ENCODE measurements around the gene GALNT2. TPM values are rescaled to one million over a fixed set of nuclear protein-coding genes. Genes with fewer than 3 reads are reported as not detected.

GALNT2 gene
- polyA plus RNA-seq, 1 of the 3 experiments (the other 2 are of a cell fraction), result 118 TPM

DNA sequence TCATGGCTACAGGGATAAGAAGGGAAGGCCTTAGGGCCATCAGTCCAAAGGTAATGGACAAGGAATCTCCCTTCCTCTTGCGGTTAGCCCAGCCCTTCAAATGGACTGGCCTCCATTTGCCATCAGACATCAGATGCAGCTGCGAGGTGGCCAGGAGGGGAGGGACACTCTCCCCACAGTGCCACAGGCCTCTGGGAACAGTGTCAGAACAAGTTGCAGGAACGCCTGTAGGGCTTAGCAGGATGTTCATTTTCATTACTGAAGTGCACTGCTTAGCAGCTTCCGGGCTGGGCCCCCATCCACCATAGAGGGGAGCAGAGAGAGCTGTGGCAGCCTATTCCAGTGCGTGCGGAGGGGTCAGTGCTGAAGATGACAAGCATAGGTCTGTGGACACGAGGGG lies 127.5 kb downstream of the GALNT2 start:
- Histone ChIP-seq H3K27ac (ENCODE audit: low read depth in 2 of 2, low read length in 1 of 2) (peak overlapping the region in 1 of 2 experiments; percentile 30; a peak in 1 of 4 replicates), H3K9me3 (no peaks in the 10 kb centered on the region), H3K4me3 (ENCODE audit: low read depth in 2 of 2, low read length in 1 of 2) (no peak overlapping the region), H2AFZ (ENCODE audit: low read depth) (no peak overlapping the region), H3K9ac (no peak overlapping the region), H3K4me2 (no peak overlapping the region), H3K27me3 (ENCODE audit: insufficient read depth) (no peaks in the 10 kb centered on the region), H3F3A (replicated peaks; ENCODE audit: insufficient read depth) (no peaks in the 10 kb centered on the region), H3K9me2 (no peaks in the 10 kb centered on the region), H3K36me3 (replicated peaks in 1 of 2; ENCODE audit: control insufficient read depth in 1 of 2, insufficient read depth in 2 of 2, low read length in 1 of 2) (peaks cover 0 to 5% of the 10 kb centered on the region in 2 experiments), H4K20me1 (ENCODE audit: insufficient read depth) (peaks cover 23% of the 10 kb centered on the region), H3K4me1 (ENCODE audit: control insufficient read depth in 1 of 2, insufficient read depth in 2 of 2, low read depth in 1 of 2, low read length in 1 of 2) (peaks cover 0 to 32% of the 10 kb centered on the region in 2 experiments; a peak in 2 of 4 replicates), H3K79me2 (ENCODE audit: insufficient read depth) (peaks cover 27% of the 10 kb centered on the region; the same call in 1 of the 2 replicates)
- DNase-seq, result peak; percentile 53
- CTCF ChIA-PET, result interaction anchor here (0.5 kb wide), 1 partner anchor 562 kb away, joined by 3 read pairs; no protein-coding TSS in a partner anchor
- POLR2A ChIA-PET, result no interaction called here
- TF ChIP-seq, protein P1, sequence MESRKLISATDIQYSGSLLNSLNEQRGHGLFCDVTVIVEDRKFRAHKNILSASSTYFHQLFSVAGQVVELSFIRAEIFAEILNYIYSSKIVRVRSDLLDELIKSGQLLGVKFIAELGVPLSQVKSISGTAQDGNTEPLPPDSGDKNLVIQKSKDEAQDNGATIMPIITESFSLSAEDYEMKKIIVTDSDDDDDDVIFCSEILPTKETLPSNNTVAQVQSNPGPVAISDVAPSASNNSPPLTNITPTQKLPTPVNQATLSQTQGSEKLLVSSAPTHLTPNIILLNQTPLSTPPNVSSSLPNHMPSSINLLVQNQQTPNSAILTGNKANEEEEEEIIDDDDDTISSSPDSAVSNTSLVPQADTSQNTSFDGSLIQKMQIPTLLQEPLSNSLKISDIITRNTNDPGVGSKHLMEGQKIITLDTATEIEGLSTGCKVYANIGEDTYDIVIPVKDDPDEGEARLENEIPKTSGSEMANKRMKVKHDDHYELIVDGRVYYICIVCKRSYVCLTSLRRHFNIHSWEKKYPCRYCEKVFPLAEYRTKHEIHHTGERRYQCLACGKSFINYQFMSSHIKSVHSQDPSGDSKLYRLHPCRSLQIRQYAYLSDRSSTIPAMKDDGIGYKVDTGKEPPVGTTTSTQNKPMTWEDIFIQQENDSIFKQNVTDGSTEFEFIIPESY (IDR thresholded peaks at IDR 0.05; ENCODE audit: borderline replicate concordance, low read depth), result no peak
- no peak for TF ChIP-seq TCF12 (IDR thresholded peaks at IDR 0.05)
- no peak for TF ChIP-seq SIN3A (IDR thresholded peaks at IDR 0.05; ENCODE audit: borderline replicate concordance, low read depth, low read length)
- no peak for TF ChIP-seq RAD21 (IDR thresholded peaks at IDR 0.05; ENCODE audit: low read length)
- TF ChIP-seq RFX5 (IDR thresholded peaks at IDR 0.05; ENCODE audit: low read length), result no peak
- TF ChIP-seq RXRA (IDR thresholded peaks at IDR 0.05; ENCODE audit: borderline replicate concordance, low read depth), result no peak
- TF ChIP-seq NRF1 (IDR thresholded peaks at IDR 0.05; ENCODE audit: low read depth, low read length), result no peak
- no peak for TF ChIP-seq ELF1 (IDR thresholded peaks at IDR 0.05)
- TF ChIP-seq EP300 (IDR thresholded peaks at IDR 0.05; ENCODE audit: borderline replicate concordance in 1 of 2, low read depth in 1 of 2, low read length in 1 of 2), result no peak
- no peak for TF ChIP-seq FOXJ3 (CRISPR knock-in tag; IDR thresholded peaks at IDR 0.05)
- no peak for TF ChIP-seq TAF1 (IDR thresholded peaks at IDR 0.05; ENCODE audit: borderline replicate concordance, low read depth, low read length)
- TF ChIP-seq GATA2 (CRISPR knock-in tag; IDR thresholded peaks at IDR 0.05), result no peak
- TF ChIP-seq FOSL2 (IDR thresholded peaks at IDR 0.05; ENCODE audit: borderline replicate concordance, low read depth), result no peak
- TF ChIP-seq, protein P2, sequence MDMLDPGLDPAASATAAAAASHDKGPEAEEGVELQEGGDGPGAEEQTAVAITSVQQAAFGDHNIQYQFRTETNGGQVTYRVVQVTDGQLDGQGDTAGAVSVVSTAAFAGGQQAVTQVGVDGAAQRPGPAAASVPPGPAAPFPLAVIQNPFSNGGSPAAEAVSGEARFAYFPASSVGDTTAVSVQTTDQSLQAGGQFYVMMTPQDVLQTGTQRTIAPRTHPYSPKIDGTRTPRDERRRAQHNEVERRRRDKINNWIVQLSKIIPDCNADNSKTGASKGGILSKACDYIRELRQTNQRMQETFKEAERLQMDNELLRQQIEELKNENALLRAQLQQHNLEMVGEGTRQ (IDR thresholded peaks at IDR 0.05; ENCODE audit: borderline replicate concordance, low read depth, low read length), result no peak
- TF ChIP-seq, protein P3, sequence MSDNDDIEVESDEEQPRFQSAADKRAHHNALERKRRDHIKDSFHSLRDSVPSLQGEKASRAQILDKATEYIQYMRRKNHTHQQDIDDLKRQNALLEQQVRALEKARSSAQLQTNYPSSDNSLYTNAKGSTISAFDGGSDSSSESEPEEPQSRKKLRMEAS (IDR thresholded peaks at IDR 0.05; ENCODE audit: low read depth), result no peak
- TF ChIP-seq FOXM1 (IDR thresholded peaks at IDR 0.05; ENCODE audit: low read depth), result no peak
- TF ChIP-seq MEF2A (IDR thresholded peaks at IDR 0.05; ENCODE audit: borderline replicate concordance, low read depth), result no peak
- no peak for TF ChIP-seq SMC3 (IDR thresholded peaks at IDR 0.05; ENCODE audit: low read depth, low read length)
- WGBS (ENCODE audit: low lambda C conversion rate), result 93% methylated on average over 7 of the region's 7 CpGs
